Hematopoietic multipotent progenitor cell treated with erythropoietin and hydrocortisone succinate and interleukin-3 and kit ligand, for 15 days (in vitro differentiated cells): ENCODE results near the gene CRYBA4.

Experiments used
- DNase-seq: peaks from one replicate; pipeline ENCODE4 v3.0.0-alpha.2; 2015; ENCODE audit warnings: low spot score

The CRYBA4 gene

DNA sequence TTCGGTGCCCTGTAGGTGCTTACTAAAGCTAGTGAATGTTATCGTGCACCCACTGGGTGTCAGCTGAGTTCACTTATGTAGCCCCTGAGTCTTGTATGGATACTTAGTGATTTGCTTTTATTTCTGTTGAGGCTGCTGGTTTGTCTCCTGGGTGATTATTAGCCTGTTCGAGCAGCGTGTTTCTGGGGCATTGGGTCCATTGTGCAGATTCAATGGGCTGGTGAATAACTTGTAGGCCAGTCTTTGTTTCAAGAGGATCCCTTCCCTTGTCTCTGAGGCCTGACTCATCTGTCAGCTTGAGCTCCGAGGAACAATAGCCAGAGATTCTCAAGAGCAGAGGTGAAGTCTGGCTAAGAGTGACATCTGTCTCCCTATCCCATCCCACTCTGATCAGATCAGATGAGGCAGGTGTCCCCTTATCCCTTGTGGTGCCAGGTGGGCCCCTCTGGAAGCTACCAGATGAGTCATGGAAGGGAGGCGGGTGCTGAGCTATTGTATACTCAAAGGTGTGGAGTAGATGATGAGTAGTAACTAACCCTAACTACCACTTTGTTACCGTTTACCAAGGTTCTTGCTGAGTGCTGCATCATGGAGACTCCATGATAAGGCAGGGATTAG lies 39.3 kb downstream of the CRYBA4 start:
- no peak for DNase-seq

DNA sequence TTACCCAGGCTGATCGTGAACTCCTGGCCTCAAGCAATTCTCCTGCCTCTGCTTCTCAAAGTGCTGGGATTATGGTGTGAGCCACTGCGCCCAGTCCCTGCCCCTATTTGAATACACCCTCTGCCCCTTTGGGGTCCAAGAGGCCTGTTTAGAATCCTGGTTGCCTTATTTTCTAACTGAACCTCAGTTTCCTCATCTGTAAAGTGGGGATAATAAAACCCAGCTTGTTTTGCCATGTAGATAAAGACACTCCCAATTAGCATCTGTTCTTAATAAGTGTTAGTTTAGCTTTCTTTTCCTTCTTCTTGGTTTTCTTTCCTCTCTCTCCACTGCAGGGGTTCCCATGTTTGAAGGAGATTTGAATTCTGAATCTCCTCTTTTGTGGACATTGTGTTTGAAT lies 40.4 kb downstream of the CRYBA4 start:
- no peak for DNase-seq

DNA sequence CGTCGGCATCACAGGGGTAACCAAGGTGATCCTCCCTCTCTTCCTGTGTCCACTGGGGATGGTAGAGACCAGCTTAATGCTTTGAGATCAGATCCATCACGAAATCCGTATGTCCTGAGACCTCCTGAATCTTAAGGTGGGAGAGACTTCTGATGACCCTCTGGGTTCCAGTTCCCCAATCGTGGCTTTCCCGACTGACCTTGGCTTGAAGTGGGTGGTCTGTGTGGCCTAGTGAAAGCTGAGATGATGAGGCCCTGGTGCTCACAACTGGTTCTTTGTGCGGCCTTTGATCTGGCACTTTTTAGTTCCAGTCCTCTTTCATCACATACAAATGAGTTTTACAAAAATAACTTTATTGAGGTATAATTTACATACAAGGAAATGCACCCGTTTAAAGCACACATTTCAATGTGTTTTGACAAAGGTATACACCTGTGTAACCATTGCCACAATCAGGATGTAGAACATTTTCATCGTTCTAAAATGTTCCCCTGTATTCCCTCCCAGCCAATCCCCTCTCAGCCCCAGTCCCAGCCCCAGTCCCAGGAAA lies 41.7 kb downstream of the CRYBA4 start:
- DNase-seq, result no peak

DNA sequence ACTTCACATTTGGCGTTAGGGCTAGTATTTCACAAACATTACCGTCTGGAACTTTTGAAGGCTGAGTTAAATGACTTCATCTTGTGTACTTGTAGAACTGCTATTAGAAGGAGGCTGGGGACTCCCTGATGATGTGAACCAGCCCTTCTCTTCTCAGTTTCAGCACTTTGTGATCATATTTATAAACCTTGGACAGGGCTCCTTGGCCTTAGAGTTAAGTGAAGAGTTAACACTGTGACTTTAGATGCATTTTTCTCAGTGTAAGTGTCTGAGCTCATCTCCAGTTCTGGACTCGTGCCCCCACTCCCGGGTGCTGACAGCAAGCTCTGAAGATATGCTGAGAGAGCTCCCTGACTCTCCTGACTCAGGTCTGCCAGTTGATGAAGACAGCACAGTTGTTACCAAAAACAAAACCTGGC lies 44.1 kb downstream of the CRYBA4 start:
- DNase-seq, result no peak

DNA sequence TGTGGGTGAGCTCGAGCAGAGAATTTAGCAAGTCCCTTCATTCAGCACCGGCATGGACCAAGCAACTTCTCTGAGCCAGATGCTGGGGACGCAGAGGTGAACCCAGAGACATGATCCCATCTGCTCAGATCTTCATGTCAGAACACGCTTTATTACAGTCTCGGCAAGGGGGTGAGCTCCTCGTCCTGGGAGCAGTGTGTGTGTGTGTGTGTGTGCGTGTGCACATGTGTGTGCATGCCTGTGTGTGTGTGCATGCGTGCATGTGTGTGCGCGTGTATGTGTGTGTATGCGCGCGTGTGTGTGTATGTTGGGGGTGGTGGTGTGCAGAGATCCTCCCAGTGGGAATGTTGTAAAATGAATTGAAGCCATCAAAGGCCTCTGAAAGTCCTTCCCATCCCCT lies 45.4 kb downstream of the CRYBA4 start:
- DNase-seq, result no peak

DNA sequence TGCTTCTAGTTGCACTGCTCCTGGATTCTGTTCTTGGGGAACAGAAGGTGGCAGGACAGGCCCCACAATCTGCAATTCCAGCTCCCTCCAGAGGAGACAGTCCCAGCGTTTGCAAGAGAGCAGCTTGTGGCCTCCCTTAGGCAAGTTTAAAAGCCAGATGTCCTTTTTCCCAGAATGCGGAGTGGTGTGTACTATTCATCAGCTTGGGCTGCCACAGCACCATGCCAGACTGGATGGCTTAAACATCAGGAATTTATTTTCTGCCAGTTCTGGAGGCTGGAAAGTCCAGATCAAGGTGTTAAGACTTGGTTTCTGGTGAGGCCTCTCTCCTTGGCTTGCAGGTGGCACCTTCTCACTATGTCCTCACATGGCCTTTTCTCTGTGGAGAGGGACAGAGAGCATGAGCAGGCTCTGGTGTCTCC lies 47.3 kb downstream of the CRYBA4 start:
- DNase-seq, result peak; percentile 32

DNA sequence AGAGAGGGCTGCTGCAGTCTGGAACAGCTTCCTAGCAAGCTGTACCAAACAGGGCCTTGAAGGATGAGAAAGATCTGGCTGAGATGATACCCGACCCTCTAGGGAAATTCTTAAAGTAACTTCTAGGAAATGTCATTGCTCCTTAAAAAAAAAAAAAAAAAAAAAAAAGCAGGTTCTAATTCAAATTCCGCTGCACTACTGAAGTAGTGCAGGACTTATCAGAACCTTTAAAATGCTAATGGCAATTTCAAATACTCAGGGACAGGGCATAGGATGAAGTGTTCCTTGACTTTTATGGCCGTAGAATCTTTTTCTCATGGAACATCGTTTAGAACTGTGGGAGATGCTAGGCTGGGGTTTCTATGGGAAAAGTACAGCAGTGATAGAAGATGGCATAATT lies 48.7 kb downstream of the CRYBA4 start:
- DNase-seq, result no peak

DNA sequence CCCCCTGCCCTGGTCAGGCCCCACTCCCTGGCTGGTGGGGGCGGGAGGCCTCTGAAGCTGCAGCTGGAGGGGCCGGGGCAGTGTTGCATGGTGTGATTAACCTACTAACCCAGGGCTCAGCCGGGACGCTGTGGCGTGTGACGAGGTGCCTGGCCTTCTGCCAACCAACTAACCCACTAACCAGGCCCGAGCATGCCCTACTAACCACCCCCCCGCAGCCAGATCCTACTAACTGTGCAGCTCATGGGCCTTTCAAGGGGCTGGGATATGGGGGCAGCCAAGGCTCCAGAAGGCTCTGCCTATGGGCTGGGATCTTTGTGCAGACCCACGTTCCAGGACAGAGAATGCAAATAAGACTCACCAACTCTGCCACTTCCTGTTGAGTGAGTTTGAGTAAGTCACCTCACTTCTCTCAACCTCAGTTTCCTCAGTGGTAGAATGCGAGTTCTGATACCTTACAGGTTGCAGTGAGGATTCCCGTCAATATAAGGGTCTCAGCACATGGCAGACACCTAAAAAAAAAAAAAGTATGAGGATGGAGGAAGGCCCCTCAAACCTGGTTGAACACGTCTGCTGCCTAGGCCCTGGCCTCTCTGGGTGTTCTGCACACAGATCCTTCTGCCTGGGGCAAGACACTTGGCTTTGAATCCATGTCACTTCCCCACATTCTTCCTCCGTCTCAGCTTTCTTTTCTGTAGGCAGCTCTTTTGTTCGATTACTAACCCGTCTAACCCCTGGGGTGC lies 49.7 kb downstream of the CRYBA4 start:
- DNase-seq, result no peak

DNA sequence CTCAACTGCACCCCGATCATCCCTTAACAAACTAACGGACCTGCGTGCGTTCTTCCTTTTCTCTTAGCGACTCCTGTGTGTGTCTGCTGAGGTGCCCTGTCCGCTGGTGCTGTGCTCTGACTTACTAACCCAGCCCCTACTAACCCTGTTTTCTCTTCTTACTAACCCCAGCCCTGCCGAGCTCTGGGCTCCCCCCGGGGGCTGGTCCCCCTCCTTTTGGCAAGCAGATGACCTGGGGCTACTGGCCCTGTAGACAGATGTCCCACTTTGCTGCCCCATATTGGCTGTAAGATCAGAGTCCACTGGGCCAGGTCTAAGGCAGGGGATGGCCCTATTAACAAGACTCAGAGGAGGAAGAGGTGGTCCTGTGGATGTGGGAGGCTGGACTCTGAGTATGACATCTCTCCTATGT lies 50.3 kb downstream of the CRYBA4 start:
- no peak for DNase-seq

DNA sequence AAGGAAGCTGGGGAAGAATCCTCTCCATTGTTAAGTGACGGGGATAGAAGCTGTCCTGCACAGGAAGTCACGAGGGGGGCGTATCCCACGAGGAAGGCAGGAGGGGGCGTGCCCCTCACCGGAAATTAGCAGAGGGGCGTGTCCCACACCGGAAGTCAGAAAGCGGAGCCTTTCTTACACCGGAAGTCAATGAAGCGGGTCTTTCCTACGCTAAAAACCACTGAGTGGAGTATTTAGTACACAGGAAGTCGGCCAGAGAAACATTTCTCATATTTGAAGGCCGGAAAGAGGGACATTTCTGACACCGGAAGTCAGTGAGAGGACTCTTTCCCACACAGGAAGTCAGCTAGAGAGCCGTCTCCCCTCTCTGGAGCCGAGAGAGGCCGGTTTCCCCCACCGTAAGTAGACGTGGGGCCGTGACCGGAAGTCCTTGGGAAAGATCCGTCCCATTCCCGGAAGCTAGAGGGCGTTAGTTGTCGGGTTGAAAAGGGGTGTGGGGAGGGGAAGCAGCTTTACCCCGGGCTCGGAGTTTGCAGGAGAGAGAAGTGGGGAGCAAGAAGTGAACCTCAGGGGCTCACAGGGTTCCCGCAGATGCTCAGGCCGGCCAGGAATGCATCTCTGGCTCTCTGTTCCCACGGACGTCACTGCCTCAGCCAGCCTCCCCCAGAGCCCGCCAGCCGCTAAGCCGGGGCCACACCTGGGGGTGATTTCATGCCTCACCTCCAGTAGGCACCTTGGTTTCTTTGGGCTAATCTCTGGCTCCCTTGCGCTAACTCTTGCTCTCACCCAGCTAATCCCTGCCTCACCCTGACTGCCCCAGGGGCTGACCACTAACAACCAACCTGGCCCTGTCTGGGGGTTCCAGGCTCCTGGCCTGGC lies 51.1 kb downstream of the CRYBA4 start:
- DNase-seq, result peak; percentile 91

DNA sequence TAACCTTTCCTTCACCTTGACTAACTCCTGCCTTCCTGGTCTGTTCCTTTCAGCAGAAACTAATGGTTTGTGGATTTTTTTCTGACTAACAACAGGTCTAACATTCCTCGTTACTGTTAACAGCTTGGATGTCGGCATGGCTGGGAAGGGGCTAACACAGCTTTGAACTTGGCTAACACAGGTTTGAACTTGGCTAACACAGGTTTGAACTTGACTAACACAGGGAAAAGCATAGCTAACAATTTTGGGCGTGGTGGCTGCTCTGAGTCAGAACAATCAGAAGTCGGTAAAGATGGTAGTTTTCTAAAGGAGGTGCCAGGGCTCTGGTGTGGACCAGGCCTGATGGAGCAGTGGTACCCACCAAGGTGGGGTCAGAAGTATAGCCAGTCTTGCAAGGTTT lies 51.7 kb downstream of the CRYBA4 start:
- DNase-seq, result no peak

DNA sequence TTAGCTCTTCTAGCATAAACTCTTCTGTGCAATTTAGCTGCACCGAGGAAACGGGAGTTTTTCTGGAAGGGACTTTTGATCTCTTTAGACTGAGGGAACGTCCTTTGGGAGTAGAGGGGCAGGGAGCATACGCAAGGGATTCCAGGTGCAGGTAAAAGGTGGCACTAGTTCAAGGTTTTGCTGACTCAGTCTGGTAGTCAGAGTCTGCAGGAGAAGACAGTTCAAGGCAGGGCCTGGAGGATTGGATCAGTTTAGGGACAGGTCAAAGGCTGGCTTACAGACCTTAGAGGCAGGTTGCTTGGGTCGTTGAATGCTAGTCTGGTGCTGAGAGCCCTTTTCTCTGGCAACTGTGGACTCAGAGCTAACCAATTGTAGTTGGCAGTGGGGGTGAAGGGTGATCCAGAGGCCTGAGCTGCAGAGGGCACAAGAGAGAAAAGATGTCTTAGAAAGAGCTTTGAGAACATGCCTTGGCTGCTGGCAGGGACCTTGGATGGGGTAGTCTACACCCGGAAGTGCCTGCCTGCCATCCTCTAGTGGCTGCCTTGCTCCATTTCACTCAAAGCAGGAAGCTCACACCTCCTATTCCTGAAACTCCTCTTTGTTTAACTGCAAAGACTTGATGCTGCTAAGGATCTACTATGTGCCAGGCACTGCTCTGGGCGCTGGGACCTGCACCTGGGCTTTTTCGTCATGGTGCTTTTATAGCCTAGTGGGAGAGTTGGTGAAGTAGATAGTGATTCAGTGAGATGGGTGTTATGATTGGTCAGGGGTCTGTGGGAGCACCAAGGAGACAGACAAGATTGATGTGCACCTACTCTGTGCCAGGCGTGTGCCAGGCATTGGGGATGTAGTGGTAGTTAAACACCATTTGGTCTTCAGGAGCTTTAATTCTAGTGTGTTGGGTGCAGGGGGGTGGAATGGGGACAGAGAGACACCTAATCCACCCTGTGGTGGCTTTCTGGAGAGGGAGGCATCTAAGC lies 52.7 kb downstream of the CRYBA4 start:
- DNase-seq, result no peak

DNA sequence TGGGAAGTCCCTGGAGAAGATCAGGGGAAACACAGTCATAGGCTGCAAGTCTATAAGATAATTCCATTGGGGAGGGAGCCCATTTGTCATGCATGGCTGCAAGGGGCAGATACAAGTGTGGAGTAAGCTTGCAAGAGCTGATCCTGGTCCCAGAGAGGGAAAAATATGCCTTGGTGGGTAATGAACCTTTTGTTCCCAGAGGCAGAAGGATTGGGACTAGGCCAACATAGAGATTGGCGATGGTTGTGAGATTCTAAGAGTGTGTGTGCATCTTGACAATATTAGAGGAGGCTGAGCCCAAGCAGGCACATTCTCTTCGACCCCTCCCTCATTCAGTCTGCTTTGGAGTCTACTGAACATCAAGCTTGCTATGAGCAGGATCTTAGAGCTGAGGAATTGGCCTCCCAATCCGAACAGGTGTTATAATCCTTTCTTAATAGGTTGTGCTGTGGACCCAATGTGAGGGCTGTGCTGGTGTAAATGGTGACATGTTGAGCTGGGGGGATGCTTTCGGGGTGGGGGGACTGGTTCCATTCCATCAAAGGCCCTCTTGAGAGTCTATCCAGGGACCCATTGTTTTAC lies 54.0 kb downstream of the CRYBA4 start:
- no peak for DNase-seq

DNA sequence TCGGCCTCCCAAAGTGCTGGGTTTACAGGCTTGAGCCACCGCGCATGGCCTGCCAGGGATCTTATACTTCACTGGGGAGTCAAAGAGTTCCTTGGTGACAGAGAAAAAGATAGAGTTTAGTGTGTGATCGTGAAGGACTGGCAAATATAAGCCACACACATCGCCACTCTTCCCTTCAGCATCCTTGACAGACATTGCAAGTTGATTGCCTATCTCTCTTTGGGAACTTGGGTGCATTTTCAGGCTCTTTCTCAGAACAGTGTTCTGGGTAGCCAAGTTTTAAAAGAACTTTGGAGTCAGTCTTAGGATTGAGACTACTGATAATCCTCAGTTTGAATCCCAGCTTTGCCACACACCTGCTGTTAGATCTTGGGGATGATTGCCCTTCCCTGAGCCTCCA lies 55.5 kb downstream of the CRYBA4 start:
- DNase-seq, result no peak

DNA sequence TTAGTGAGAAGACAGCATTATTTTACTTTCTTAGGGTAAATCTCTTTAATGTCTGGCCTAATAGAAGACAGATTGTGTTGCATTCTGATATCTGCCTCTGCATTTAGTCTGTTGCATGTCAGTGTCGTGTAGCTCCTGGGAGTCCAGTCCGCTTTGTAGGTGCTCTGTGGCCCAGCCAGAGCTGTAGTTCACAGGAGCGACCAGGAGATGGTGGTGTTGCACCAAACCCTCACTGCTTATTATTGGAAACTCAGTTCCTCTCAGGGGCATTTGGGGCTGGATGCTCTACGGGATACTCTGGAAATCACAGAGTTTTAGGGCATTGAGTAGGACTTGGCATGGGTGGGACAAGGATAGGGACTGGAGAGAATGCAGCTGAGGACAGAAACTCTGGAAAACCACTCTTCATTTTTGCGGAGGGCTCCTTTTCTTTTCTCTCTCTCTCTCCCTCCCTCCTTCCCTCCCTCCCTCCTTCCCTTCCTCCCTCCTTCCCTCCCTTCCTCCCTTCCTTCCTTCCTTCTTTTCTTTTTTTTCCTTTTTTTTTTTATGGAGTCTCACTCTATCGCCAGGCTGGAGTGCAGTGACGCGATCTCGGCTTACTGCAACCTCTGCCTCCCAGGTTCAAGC lies 57.4 kb downstream of the CRYBA4 start:
- peak; percentile 70 for DNase-seq
